Prostate gland (tissue), 2 donors: ENCODE data around the gene OSBPL6.

Experiments
- CTCF ChIP-seq, 4 experiments: fragments of 200-600 bp in 2 of 4; fragments of 450-650 bp in 2 of 4; sonication (generic) in 2 of 4; IDR thresholded peaks; 1 replicate in 3 of 4; 2 replicates in 1 of 4; pipeline ENCODE4 v1.5.1; 2016 to 2019; ENCODE audit warnings: antibody characterized with exemption in 4 of 4, mild to moderate bottlenecking in 2 of 4, moderate library complexity in 2 of 4
- POLR2A ChIP-seq: fragments of 450-650 bp; IDR thresholded peaks from one replicate; pipeline ENCODE4 v1.6.1; 2016; ENCODE audit warnings: antibody characterized with exemption, mild to moderate bottlenecking
- POLR2AphosphoS5 ChIP-seq: sonication (generic); formaldehyde crosslinking; IDR thresholded peaks from one replicate; pipeline ENCODE4 v1.6.1; 2017; ENCODE audit warnings: antibody characterized with exemption

GRCh38 chr2:178267660-178268059 lies 73.3 kb downstream of the OSBPL6 start:
- TF ChIP-seq POLR2AphosphoS5 = no peak
- TF ChIP-seq POLR2A = no peak
- no peak for TF ChIP-seq CTCF (IDR thresholded peaks at IDR 0.05)
